ENCODE results near the gene POLE. TPM values are rescaled to one million over a fixed set of nuclear protein-coding genes. Genes with fewer than 3 reads are reported as not detected.

The POLE gene
- total RNA-seq, 1 donor from 2014 or later, result 44.7 TPM

GRCh38 chr12:132604668-132605441 is 82.3 kb downstream of the POLE start:
- TF ChIP-seq CTCF (IDR thresholded peaks at IDR 0.05), result no peak
- H3K27ac Mint-ChIP-seq (ENCODE audit: unreplicated experiment), result no peak overlapping the region
- H3K27me3 Mint-ChIP-seq (ENCODE audit: low read depth), result peaks cover 41% of the 10 kb centered on the region
- no peak overlapping the region for H3K4me3 Mint-ChIP-seq (ENCODE audit: unreplicated experiment)
- DNase-seq (ENCODE audit: low spot score), result peak; percentile 84
- no peaks in the 10 kb centered on the region for H3K9me3 Mint-ChIP-seq (ENCODE audit: low read depth)
- no peaks in the 10 kb centered on the region for H3K36me3 Mint-ChIP-seq (ENCODE audit: low read depth)
- H3K4me1 Mint-ChIP-seq (ENCODE audit: low read depth), result peaks cover 13% of the 10 kb centered on the region

DNA sequence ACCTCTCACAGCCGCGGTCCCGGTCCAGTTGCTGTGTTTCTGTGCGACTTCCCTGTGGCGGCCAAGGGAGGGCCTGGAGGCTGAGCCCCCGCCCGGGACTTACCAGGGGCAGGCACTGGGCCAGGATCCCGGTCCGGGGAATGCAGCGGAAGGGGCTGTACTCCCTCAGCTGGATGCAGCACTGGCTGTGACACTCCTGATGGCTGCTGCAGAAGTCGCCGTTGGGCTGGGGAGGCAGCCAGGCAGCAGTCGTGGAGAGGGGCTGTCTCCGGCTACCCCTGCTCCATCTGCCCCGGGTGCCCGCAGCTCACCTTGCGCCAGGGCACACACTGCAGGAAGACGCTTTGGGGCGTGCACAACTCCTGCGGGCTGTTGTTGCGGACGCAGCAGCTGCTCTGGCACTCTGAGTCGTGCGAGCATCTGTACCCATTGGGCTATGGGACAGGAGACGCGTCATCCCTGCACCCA is 83.0 kb downstream of the POLE start:
- no peak overlapping the region for H3K4me3 Mint-ChIP-seq (ENCODE audit: unreplicated experiment)

DNA sequence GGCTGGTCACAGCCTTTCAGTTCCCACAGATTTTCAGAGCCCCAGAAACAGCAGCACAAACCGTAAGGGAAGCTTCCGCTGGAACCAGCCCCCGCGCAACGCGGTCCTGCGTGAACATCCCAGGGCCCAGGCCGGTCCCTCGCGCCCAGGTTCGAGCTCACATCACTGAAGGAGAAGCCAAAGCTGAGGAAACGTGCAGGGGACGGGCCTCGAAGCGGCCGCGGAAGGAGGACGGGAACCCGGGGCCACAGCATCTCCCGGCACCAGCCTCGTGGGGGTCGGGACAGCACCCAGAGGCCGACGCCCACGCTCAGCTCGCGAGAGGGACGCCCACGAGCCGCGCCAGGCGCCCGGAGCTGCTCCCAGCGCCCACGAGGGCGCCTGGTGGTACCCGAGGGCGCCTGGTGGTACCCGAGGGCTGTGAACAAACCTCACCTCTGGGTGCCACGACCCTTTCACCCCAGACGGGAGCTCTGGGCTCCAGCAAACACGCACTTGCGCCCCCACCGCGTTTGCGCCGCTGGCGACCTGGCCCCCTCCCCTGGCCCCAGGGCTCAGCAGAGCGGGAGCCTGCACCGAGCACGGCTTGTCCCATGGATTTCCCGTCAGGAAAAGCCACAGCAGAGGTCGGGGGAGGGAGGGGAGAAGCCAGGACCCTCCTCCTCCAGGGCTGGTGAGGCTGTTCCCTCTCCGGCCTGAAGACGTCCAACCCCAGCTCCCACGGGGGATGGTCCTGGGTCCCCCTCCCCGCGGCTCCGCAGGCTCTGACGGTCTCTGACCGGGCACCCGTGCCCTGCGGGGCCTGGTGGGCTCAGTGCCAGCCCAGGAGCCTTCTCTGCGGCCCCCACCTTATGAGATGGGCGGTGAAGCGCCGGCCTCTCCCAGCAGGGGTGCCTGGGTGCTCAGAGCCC is 83.6 kb downstream of the POLE start:
- no peak for TF ChIP-seq CTCF (IDR thresholded peaks at IDR 0.05)
- Mint-ChIP-seq H3K9me3 (ENCODE audit: low read depth) (no peaks in the 10 kb centered on the region), H3K4me3 (ENCODE audit: unreplicated experiment) (no peak overlapping the region), H3K27ac (ENCODE audit: unreplicated experiment) (no peak overlapping the region), H3K4me1 (ENCODE audit: low read depth) (peaks cover 17% of the 10 kb centered on the region), H3K27me3 (ENCODE audit: low read depth) (peaks cover 35% of the 10 kb centered on the region), H3K36me3 (ENCODE audit: low read depth) (no peaks in the 10 kb centered on the region)
- DNase-seq (ENCODE audit: low spot score), result peak; percentile 86

More for the DNA sequence above, 83.0 kb downstream of the POLE start:
- peaks cover 40% of the 10 kb centered on the region for H3K27me3 Mint-ChIP-seq (ENCODE audit: low read depth)
- DNase-seq (ENCODE audit: low spot score), result peak; percentile 91
- no peak overlapping the region for H3K27ac Mint-ChIP-seq (ENCODE audit: unreplicated experiment)
- no peak for TF ChIP-seq CTCF (IDR thresholded peaks at IDR 0.05)
- no peaks in the 10 kb centered on the region for H3K36me3 Mint-ChIP-seq (ENCODE audit: low read depth)
- H3K4me1 Mint-ChIP-seq (ENCODE audit: low read depth), result peaks cover 13% of the 10 kb centered on the region
- H3K9me3 Mint-ChIP-seq (ENCODE audit: low read depth), result no peaks in the 10 kb centered on the region

GRCh38 chr12:132602572-132603239 is 84.4 kb downstream of the POLE start:
- Mint-ChIP-seq H3K36me3 (ENCODE audit: low read depth) (no peaks in the 10 kb centered on the region), H3K4me3 (ENCODE audit: unreplicated experiment) (no peak overlapping the region), H3K9me3 (ENCODE audit: low read depth) (no peaks in the 10 kb centered on the region), H3K27me3 (ENCODE audit: low read depth) (peaks cover 27% of the 10 kb centered on the region), H3K4me1 (ENCODE audit: low read depth) (peaks cover 19% of the 10 kb centered on the region), H3K27ac (ENCODE audit: unreplicated experiment) (no peak overlapping the region)
- DNase-seq (ENCODE audit: low spot score), result no peak
- no peak for TF ChIP-seq CTCF (IDR thresholded peaks at IDR 0.05)

Measured in chondrocyte (in vitro differentiated cells).